Measurements from ENCODE around the gene SPTAN1.

SPTAN1 gene

DNA sequence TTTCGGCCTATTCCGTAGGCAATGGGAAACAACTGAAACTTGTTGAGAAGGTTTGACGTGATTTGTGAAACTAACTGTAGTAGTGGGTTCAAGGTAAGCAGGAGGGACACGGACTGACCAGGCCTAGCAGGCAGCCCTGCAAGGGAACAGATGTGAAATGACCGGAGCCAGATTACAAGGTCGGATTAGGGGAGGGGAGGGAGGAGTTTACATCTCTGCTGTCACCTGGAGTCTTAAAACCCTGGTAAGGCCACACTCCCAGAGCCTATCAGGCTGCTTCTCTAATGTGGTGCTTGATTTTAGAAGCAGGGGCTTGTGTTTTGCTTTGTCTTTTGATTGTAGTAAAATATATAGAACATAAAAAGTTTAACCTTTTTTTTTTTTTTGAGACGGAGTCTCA, 3.5 kb upstream of the SPTAN1 start:
- no peak overlapping the region for H3K9ac ChIP-seq (ENCODE audit: low read length)
- no peak overlapping the region for H2AFZ ChIP-seq (ENCODE audit: low read length)
- H3F3A ChIP-seq (ENCODE audit: insufficient read depth, low read length), result peaks cover 12% of the 10 kb centered on the region; the same call in 1 of the 2 replicates
- H3K4me3 ChIP-seq (ENCODE audit: low read length), result no peak overlapping the region
- no peaks in the 10 kb centered on the region for H3K9me2 ChIP-seq (replicated peaks; ENCODE audit: insufficient read depth, low read length)
- DNase-seq, result no peak
- no peaks in the 10 kb centered on the region for H3K27me3 ChIP-seq (replicated peaks; ENCODE audit: insufficient read depth, low read length)
- H3K27ac ChIP-seq (ENCODE audit: low read length), result no peak overlapping the region
- H3K4me1 ChIP-seq (ENCODE audit: low read length), result peaks cover 11% of the 10 kb centered on the region; the same call in 1 of the 2 replicates
- H3K79me2 ChIP-seq (ENCODE audit: low read length), result peaks cover 13% of the 10 kb centered on the region
- no peaks in the 10 kb centered on the region for H3K36me3 ChIP-seq (replicated peaks; ENCODE audit: insufficient read depth, low read length)
- no peaks in the 10 kb centered on the region for H3K9me3 ChIP-seq (replicated peaks; ENCODE audit: insufficient read depth, low read length)
- H3K4me2 ChIP-seq (ENCODE audit: low read depth, low read length), result no peak overlapping the region
- H4K20me1 ChIP-seq (ENCODE audit: insufficient read depth, low read length), result no peaks in the 10 kb centered on the region
- no peak for TF ChIP-seq CTCF (IDR thresholded peaks at IDR 0.05; ENCODE audit: low read length)
- no peak for TF ChIP-seq EZH2phosphoT487 (IDR thresholded peaks at IDR 0.05; ENCODE audit: low read length)
- TF ChIP-seq EZH2 (optimal IDR thresholded peaks at IDR 0.05; ENCODE audit: low read depth, low read length), result no peak

- Histone ChIP-seq H4K20me1 (ENCODE audit: insufficient read depth, low read length) (no peaks in the 10 kb centered on the region), H3K79me2 (ENCODE audit: low read length) (peaks cover 27% of the 10 kb centered on the region), H2AFZ (ENCODE audit: low read length) (no peak overlapping the region), H3K9me2 (replicated peaks; ENCODE audit: insufficient read depth, low read length) (no peaks in the 10 kb centered on the region), H3K9me3 (replicated peaks; ENCODE audit: insufficient read depth, low read length) (no peaks in the 10 kb centered on the region), H3K27me3 (replicated peaks; ENCODE audit: insufficient read depth, low read length) (no peaks in the 10 kb centered on the region), H3F3A (ENCODE audit: insufficient read depth, low read length) (peaks cover 12% of the 10 kb centered on the region; the same call in 1 of the 2 replicates), H3K36me3 (replicated peaks; ENCODE audit: insufficient read depth, low read length) (no peaks in the 10 kb centered on the region), H3K9ac (ENCODE audit: low read length) (no peak overlapping the region), H3K27ac (ENCODE audit: low read length) (no peak overlapping the region), H3K4me2 (ENCODE audit: low read depth, low read length) (no peak overlapping the region), H3K4me1 (ENCODE audit: low read length) (peaks cover 23% of the 10 kb centered on the region), H3K4me3 (ENCODE audit: low read length) (no peak overlapping the region)
- TF ChIP-seq EZH2phosphoT487 (IDR thresholded peaks at IDR 0.05; ENCODE audit: low read length) (no peak), CTCF (IDR thresholded peaks at IDR 0.05; ENCODE audit: low read length) (no peak), EZH2 (optimal IDR thresholded peaks at IDR 0.05; ENCODE audit: low read depth, low read length) (no peak)
- DNase-seq, result no peak
Observed at GRCh38 chr9:128550226-128550625, 2.2 kb upstream of the SPTAN1 start.

DNA sequence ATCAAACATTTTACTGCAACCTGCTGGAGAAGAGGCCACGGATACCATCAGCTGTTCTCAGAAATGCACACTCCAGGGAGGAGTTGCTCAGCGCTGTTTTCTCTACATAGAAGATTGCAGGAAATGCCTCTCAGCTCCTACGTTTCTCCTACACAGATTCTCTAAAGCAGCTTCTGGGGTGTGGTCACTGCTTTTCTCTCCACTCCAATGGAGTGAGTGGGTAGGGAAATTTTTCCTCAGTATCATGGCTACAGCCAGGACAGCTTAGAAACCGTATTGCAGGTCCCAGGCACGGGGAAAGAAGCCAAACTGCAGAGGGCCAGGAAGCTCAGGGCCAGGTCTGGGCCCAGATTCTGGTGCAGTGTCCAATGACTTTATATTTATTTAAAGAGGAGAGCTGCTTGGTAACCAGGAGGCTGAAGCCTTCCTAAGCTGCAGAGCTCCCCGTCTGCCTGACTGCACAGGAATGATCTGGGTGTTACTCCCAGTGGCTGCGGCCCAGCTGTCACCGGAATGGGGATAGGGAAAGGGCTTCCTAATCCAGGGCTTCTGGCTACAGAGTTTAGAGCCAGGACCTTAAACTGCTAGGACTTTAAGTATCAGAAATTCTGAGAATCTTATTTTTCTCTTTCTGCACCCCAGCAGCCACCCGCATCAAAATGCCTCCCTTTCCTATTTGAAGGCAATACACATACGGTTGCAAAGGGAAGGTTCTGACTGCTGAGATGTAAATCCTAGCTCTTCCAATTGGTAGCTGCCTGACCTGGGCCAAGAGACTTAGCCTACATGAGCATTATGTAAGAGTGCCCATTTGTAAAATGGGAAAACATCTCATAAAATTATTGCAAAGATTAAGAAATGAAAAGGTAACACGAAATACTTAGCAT, 1.4 kb upstream of the SPTAN1 start:
- H3K9me3 ChIP-seq (replicated peaks; ENCODE audit: insufficient read depth, low read length), result no peaks in the 10 kb centered on the region
- peaks cover 23% of the 10 kb centered on the region for H3K4me1 ChIP-seq (ENCODE audit: low read length)

More for the DNA sequence above, 1.4 kb upstream of the SPTAN1 start:
- TF ChIP-seq EZH2phosphoT487 (IDR thresholded peaks at IDR 0.05; ENCODE audit: low read length) (no peak), CTCF (IDR thresholded peaks at IDR 0.05; ENCODE audit: low read length) (no peak), EZH2 (optimal IDR thresholded peaks at IDR 0.05; ENCODE audit: low read depth, low read length) (no peak)
- no peak overlapping the region; the same call in 1 of the 2 replicates for H3K9ac ChIP-seq (ENCODE audit: low read length)
- H3K79me2 ChIP-seq (ENCODE audit: low read length), result peaks cover 35% of the 10 kb centered on the region
- peaks cover 12% of the 10 kb centered on the region; the same call in 1 of the 2 replicates for H3F3A ChIP-seq (ENCODE audit: insufficient read depth, low read length)
- no peak overlapping the region for H3K27ac ChIP-seq (ENCODE audit: low read length)
- H3K36me3 ChIP-seq (replicated peaks; ENCODE audit: insufficient read depth, low read length), result no peaks in the 10 kb centered on the region
- no peak for DNase-seq
- H4K20me1 ChIP-seq (ENCODE audit: insufficient read depth, low read length), result no peaks in the 10 kb centered on the region
- H2AFZ ChIP-seq (ENCODE audit: low read length), result peak overlapping the region; percentile 98; the same call in 1 of the 2 replicates
- H3K4me2 ChIP-seq (ENCODE audit: low read depth, low read length), result peak overlapping the region; percentile 97; the same call in 1 of the 2 replicates
- H3K9me2 ChIP-seq (replicated peaks; ENCODE audit: insufficient read depth, low read length), result no peaks in the 10 kb centered on the region
- peak overlapping the region; percentile 88; the same call in 1 of the 2 replicates for H3K4me3 ChIP-seq (ENCODE audit: low read length)
- H3K27me3 ChIP-seq (replicated peaks; ENCODE audit: insufficient read depth, low read length), result no peaks in the 10 kb centered on the region
